H1 (cell line): ENCODE data around the gene UFM1. TPM values are rescaled to one million over a fixed set of nuclear protein-coding genes. Genes with fewer than 3 reads are reported as not detected.

Source experiments
- BRCA1 ChIP-seq: IDR thresholded peaks from 2 replicates; pipeline ENCODE4 v1.6.1; 2012; ENCODE audit warnings: low read depth, low read length, improper control_type of control experiment
- FOSL1 ChIP-seq: IDR thresholded peaks from 2 replicates; pipeline ENCODE4 v1.6.1; 2011; ENCODE audit warnings: mild to moderate bottlenecking, low read depth, low read length, moderate library complexity; ENCODE audit not compliant: insufficient read depth
- JUND ChIP-seq: IDR thresholded peaks from 2 replicates; pipeline ENCODE4 v1.6.1; 2011; ENCODE audit warnings: mild to moderate bottlenecking, improper control_type of control experiment, low read length
- PHF8 ChIP-seq: fragments of 200-600 bp; sonication (generic); conservative IDR thresholded peaks from 2 replicates; pipeline ENCODE4 v1.7.1; 2012; ENCODE audit warnings: low read depth, mild to moderate bottlenecking, inconsistent platforms, low read length, moderate library complexity
- SIN3A ChIP-seq, 2 experiments: IDR thresholded peaks in 1 of 2; conservative IDR thresholded peaks in 1 of 2; 2 replicates each; pipeline ENCODE4 v1.6.1; 2011 to 2012; ENCODE audit warnings: low read length in 2 of 2, improper control_type of control experiment in 1 of 2, low read depth in 1 of 2, mild to moderate bottlenecking in 1 of 2
- YY1 ChIP-seq: IDR thresholded peaks from 2 replicates; pipeline ENCODE4 v1.6.1; 2011; ENCODE audit warnings: low read depth, mild to moderate bottlenecking, low read length
- ZNF274 ChIP-seq: IDR thresholded peaks from 2 replicates; pipeline ENCODE4 v1.7.0; 2012; ENCODE audit warnings: low read length, borderline replicate concordance; ENCODE audit errors: extremely low read depth
- polyA plus RNA-seq, 7 experiments: library from polyadenylated mRNA; depleted of rRNA in 3 of 7; stranded (reverse) in 5 of 7; unstranded in 2 of 7; fragments of >200 nt in 5 of 7; fragments of 200-250 nt in 2 of 7; gene quantifications; 1 replicate in 5 of 7; 2 replicates in 1 of 7; 4 replicates in 1 of 7; pipeline versions ENCODE4 v1.2.1 to v1.2.3, GENCODE V29; 2011 to 2013; ENCODE audit warnings: missing spikeins in 2 of 7, mixed read lengths in 2 of 7
- total RNA-seq: library from RNA; stranded (reverse); fragmentation: NEBNext Ultra II Directional; extraction: Animal tissue kit (Norgen Biotek cat#: 25700); gene quantifications from 2 replicates; pipeline ENCODE4 v1.2.1, GENCODE V29; 2021
- TF ChIP-seq, protein P1 (sequence below): fragments of 300-600 bp; sonication (generic); IDR thresholded peaks from 2 replicates; pipeline ENCODE4 v1.7.1; 2012; ENCODE audit warnings: low read length, moderate library complexity, mild to moderate bottlenecking, inconsistent platforms; ENCODE audit not compliant: insufficient replicate concordance

UFM1 gene
- total and polyA plus RNA-seq, 2 of the 8 experiments (the other 6 are each of a cell fraction or from before 2014, with no cell fraction given), result 16.0 to 34.3 TPM

DNA sequence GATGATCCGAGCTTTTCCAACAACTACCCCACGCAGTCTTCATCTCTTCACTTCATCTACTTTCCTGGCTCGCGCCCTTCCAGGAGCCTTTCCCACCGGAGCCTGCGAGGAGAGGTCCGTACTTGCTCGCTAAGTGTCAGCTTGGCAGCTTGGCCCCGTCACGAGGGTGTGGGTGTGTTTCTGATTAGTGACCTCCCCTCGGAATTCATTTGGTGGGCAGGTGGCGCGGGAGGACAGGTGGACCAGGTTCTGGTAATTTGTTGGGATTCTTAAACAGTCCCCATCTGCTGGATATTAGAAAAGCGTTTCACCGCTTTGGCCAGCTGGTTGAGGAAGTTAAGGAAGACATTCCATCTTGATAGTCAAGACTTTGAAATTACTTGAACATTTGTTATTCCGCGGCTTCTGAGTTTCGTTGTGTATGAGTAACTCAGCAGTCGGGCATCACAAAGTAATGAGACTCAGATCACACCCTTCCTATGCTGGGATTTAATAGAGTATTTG is 515 bp downstream of the UFM1 start (continued):
- TF ChIP-seq ZNF274, result no peak
- TF ChIP-seq SIN3A (conservative IDR thresholded peaks at IDR 0.05 in 1 of 2, IDR thresholded peaks at IDR 0.05 in 1 of 2; ENCODE audit: low read depth in 1 of 2, low read length in 2 of 2), result peak in 1 of 2 experiments; percentile 48; a peak in 1 of 4 replicates
- TF ChIP-seq, protein P1, sequence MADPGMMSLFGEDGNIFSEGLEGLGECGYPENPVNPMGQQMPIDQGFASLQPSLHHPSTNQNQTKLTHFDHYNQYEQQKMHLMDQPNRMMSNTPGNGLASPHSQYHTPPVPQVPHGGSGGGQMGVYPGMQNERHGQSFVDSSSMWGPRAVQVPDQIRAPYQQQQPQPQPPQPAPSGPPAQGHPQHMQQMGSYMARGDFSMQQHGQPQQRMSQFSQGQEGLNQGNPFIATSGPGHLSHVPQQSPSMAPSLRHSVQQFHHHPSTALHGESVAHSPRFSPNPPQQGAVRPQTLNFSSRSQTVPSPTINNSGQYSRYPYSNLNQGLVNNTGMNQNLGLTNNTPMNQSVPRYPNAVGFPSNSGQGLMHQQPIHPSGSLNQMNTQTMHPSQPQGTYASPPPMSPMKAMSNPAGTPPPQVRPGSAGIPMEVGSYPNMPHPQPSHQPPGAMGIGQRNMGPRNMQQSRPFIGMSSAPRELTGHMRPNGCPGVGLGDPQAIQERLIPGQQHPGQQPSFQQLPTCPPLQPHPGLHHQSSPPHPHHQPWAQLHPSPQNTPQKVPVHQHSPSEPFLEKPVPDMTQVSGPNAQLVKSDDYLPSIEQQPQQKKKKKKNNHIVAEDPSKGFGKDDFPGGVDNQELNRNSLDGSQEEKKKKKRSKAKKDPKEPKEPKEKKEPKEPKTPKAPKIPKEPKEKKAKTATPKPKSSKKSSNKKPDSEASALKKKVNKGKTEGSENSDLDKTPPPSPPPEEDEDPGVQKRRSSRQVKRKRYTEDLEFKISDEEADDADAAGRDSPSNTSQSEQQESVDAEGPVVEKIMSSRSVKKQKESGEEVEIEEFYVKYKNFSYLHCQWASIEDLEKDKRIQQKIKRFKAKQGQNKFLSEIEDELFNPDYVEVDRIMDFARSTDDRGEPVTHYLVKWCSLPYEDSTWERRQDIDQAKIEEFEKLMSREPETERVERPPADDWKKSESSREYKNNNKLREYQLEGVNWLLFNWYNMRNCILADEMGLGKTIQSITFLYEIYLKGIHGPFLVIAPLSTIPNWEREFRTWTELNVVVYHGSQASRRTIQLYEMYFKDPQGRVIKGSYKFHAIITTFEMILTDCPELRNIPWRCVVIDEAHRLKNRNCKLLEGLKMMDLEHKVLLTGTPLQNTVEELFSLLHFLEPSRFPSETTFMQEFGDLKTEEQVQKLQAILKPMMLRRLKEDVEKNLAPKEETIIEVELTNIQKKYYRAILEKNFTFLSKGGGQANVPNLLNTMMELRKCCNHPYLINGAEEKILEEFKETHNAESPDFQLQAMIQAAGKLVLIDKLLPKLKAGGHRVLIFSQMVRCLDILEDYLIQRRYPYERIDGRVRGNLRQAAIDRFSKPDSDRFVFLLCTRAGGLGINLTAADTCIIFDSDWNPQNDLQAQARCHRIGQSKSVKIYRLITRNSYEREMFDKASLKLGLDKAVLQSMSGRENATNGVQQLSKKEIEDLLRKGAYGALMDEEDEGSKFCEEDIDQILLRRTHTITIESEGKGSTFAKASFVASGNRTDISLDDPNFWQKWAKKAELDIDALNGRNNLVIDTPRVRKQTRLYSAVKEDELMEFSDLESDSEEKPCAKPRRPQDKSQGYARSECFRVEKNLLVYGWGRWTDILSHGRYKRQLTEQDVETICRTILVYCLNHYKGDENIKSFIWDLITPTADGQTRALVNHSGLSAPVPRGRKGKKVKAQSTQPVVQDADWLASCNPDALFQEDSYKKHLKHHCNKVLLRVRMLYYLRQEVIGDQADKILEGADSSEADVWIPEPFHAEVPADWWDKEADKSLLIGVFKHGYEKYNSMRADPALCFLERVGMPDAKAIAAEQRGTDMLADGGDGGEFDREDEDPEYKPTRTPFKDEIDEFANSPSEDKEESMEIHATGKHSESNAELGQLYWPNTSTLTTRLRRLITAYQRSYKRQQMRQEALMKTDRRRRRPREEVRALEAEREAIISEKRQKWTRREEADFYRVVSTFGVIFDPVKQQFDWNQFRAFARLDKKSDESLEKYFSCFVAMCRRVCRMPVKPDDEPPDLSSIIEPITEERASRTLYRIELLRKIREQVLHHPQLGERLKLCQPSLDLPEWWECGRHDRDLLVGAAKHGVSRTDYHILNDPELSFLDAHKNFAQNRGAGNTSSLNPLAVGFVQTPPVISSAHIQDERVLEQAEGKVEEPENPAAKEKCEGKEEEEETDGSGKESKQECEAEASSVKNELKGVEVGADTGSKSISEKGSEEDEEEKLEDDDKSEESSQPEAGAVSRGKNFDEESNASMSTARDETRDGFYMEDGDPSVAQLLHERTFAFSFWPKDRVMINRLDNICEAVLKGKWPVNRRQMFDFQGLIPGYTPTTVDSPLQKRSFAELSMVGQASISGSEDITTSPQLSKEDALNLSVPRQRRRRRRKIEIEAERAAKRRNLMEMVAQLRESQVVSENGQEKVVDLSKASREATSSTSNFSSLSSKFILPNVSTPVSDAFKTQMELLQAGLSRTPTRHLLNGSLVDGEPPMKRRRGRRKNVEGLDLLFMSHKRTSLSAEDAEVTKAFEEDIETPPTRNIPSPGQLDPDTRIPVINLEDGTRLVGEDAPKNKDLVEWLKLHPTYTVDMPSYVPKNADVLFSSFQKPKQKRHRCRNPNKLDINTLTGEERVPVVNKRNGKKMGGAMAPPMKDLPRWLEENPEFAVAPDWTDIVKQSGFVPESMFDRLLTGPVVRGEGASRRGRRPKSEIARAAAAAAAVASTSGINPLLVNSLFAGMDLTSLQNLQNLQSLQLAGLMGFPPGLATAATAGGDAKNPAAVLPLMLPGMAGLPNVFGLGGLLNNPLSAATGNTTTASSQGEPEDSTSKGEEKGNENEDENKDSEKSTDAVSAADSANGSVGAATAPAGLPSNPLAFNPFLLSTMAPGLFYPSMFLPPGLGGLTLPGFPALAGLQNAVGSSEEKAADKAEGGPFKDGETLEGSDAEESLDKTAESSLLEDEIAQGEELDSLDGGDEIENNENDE, result no peak
- TF ChIP-seq FOSL1, result no peak
- no peak for TF ChIP-seq YY1
- 0 out of 2 replicates have a peak, but pooled peaks have one; percentile 2 for TF ChIP-seq PHF8
- TF ChIP-seq JUND, result no peak
- no peak for TF ChIP-seq BRCA1
